Neural progenitor cell (in vitro differentiated cells): ENCODE data around the gene TM2D3.

Source experiments
- CTCF ChIP-seq: fragments of 200-600 bp; sonication (generic); IDR thresholded peaks from 2 replicates; pipeline ENCODE4 v1.5.1; 2017; ENCODE audit warnings: antibody characterized with exemption, mild to moderate bottlenecking
- EZH2 ChIP-seq: fragments of 200-600 bp; sonication (generic); IDR thresholded peaks from 2 replicates; pipeline ENCODE4 v1.6.1; 2017; ENCODE audit warnings: antibody characterized with exemption, mild to moderate bottlenecking, moderate library complexity

- TF ChIP-seq CTCF (peak; percentile 78), EZH2 (no peak)
Observed at GRCh38 chr15:101652098-101652785, at the start of gene TM2D3.
